GM21786 (cell line): ENCODE measurements around the gene EPHA3.

ENCODE experiments used
- ATAC-seq: cut with Tn5 transposase; IDR thresholded peaks from one replicate; pipeline ENCODE4 v1.9.1; 2021; ENCODE audit not compliant: unreplicated experiment

EPHA3 gene

DNA sequence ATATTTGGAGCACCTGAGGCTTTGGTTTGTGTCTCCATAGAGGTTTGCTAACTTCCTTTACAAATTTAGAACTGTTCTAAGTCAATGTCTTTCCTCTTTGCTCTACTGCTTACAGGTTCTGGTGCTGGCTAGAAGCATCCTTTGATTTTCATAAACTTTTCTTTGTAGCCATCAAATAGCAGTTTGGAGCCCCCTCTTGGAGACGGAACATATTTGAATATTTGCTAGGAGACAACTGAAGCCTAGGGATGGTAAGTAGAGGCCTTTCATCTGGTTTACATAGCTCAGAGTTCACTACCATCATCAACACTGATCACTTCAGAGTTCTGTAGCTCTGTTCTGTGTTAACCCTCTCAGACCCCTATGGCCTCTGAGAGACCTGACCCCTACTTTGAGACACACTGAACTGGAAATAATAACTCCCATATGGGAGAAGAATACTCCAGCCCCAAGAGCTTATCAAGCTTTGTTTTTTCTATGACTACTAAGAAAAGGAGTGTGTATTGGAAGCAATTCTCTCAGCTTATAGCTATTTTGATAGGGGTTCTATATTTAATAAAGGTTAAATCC, 420.4 kb downstream of the EPHA3 start:
- no peak for ATAC-seq
